HUES48 (cell line): ENCODE results near the gene PRSS2.
A peak's percentile ranks its signal among the peaks of the same experiment; 100 is the strongest.

Experiments
- H3K27ac ChIP-seq: one replicate; pipeline ENCODE4 v1.7.0; 2013; ENCODE audit warnings: low read depth, low read length, inconsistent platforms
- H3K27me3 ChIP-seq: 2 replicates; pipeline ENCODE4 v1.6.1; 2013; ENCODE audit warnings: mild to moderate bottlenecking, low read length; ENCODE audit not compliant: control insufficient read depth, insufficient read depth
- H3K36me3 ChIP-seq: 2 replicates; pipeline ENCODE4 v1.6.1; 2013; ENCODE audit warnings: low read length; ENCODE audit not compliant: control insufficient read depth, insufficient read depth
- H3K4me1 ChIP-seq: 2 replicates; pipeline ENCODE4 v1.6.1; 2013; ENCODE audit warnings: mild to moderate bottlenecking, low read length; ENCODE audit not compliant: control insufficient read depth, insufficient read depth
- H3K4me3 ChIP-seq: 2 replicates; pipeline ENCODE4 v1.5.1; 2013; ENCODE audit warnings: mild to moderate bottlenecking, low read depth, low read length
- H3K9ac ChIP-seq: 2 replicates; pipeline ENCODE4 v1.6.1; 2013; ENCODE audit warnings: mild to moderate bottlenecking, low read depth, low read length, moderate library complexity
- H3K9me3 ChIP-seq: 2 replicates; pipeline ENCODE4 v1.6.1; 2013; ENCODE audit warnings: low read length; ENCODE audit not compliant: control insufficient read depth, insufficient read depth

Gene PRSS2

DNA sequence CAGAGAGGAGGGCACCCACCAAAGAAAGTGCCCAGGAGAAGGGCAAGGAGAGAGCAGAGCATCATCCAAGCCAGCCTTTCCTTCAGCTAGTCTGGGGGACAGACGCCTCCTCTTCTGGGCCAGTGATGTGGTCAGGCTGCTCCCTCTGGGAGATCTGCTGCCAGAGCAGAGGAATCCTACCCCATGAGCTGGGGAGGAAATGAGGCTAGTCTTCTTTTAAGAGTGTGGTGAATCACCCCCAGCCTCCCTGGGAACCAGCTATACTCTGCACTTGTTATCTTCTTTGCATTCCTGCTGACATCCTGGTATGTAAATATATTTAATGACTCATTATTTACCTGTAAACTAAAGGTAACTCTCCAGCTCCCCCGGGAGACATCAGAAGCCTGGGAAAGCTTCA, 42.5 kb downstream of the PRSS2 start:
- Histone ChIP-seq H3K27ac (peak overlapping the region; percentile 95), H3K36me3 (no peaks in the 10 kb centered on the region), H3K27me3 (no peaks in the 10 kb centered on the region), H3K9me3 (no peaks in the 10 kb centered on the region), H3K9ac (no peak overlapping the region), H3K4me1 (peaks cover 32% of the 10 kb centered on the region), H3K4me3 (peak overlapping the region; percentile 14; the same call in 1 of the 2 replicates)

DNA sequence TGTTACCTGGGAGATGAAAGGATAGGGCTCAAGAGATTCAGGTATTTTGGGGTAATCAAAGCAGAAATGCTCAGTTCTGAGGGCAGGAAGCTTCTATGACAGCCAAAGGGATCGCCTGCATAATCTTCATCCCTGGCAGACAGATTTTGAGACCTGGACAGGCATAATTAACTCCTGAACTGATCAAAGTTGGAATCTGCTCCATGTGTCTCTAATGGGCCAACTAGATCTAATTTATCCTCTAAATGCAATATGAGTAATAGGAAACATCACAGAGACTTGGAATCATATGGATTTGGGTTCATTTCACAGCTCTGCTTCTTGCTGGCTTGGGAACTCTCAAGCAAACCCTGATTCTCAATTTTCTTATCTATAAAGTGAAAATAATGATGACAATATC, 42.9 kb downstream of the PRSS2 start:
- Histone ChIP-seq H3K4me3 (no peak overlapping the region), H3K4me1 (peaks cover 32% of the 10 kb centered on the region), H3K36me3 (no peaks in the 10 kb centered on the region), H3K27me3 (no peaks in the 10 kb centered on the region), H3K9me3 (no peaks in the 10 kb centered on the region), H3K9ac (no peak overlapping the region), H3K27ac (peak overlapping the region; percentile 95)

DNA sequence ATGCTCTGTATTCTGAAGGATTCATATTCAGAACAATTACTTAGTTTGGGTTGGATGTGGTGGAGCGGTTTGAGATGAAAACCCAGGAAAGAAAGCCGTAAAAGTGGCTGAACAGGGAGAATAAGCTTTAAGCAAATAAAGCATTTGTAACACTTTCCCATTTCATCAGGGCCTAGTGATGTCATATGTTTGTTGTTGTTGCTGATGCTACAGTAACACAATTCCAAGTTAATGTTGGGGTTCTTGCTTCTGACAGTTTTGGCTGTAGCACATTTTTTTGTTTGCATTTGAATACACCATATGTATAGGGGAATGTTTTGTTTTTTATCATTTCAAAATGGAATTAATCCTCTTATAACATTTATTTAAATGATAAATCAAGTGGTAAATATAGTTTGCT, 43.7 kb downstream of the PRSS2 start:
- Histone ChIP-seq H3K4me3 (no peak overlapping the region), H3K4me1 (peaks cover 32% of the 10 kb centered on the region), H3K9me3 (no peaks in the 10 kb centered on the region), H3K9ac (no peak overlapping the region), H3K27me3 (no peaks in the 10 kb centered on the region), H3K36me3 (no peaks in the 10 kb centered on the region), H3K27ac (peak overlapping the region; percentile 95)

DNA sequence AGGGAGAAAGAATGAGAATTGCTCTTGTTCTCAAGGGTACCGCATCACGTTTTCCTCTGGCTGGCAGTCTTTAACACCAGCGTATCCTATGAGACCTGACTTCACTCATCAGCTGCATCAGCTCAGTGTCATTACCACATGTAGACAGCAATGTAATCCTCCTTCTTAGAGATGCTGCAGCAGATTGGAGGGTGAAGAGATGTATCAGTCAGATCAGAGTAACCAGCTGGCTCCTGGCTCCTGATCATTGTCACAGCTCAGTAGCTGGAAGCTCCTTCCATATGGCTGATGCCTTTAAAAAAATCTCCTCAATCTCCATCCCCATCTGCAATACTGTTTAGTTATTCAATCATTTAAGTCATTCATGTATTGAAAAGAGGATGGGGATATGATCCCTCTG, 44.4 kb downstream of the PRSS2 start:
- Histone ChIP-seq H3K9me3 (no peaks in the 10 kb centered on the region), H3K9ac (no peak overlapping the region), H3K27ac (no peak overlapping the region), H3K36me3 (no peaks in the 10 kb centered on the region), H3K4me1 (peaks cover 32% of the 10 kb centered on the region), H3K4me3 (no peak overlapping the region), H3K27me3 (no peaks in the 10 kb centered on the region)

DNA sequence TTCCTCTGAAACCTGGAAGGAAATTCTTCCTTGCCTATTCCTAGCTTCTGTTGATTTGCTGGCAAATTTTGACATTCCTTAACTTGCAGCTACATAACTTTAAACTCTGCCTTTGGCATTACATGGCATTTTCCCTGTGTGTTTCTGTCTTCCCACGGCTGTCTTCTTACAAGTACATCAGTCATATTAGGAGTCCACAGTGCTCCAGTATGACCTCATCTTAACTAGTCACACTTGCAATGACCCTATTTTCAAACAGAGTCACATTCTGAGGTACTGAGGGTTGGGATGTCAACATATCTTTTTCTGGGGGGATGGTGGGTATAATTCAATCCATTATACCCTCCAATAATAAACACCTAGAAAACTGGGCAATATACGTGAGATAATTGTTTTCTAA, 46.7 kb downstream of the PRSS2 start:
- Histone ChIP-seq H3K27me3 (no peaks in the 10 kb centered on the region), H3K4me1 (peaks cover 25% of the 10 kb centered on the region), H3K27ac (no peak overlapping the region), H3K36me3 (no peaks in the 10 kb centered on the region), H3K4me3 (no peak overlapping the region), H3K9me3 (no peaks in the 10 kb centered on the region), H3K9ac (no peak overlapping the region)

DNA sequence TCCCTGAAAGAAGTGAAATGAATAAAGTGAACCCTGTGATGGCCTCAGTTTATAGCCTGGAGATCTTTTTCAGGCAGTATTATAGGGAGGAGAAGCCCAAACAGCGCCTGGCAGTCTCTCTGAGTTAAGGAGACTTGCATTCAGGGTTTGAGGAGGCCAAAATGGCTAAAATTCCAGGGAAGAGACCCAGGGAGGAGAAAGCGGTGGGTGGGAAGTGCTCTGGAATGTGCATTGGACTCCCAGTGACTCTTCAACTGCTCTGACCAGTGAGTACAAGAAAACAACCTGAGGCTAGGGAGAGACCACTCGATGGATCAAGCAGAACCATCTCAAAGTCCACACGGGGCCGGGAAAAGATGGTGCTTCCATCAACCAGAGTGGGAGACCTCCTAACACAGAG, 48.8 kb downstream of the PRSS2 start:
- no peak overlapping the region for H3K27ac ChIP-seq
- H3K27me3 ChIP-seq: no peaks in the 10 kb centered on the region
- H3K36me3 ChIP-seq: no peaks in the 10 kb centered on the region
- no peaks in the 10 kb centered on the region for H3K9me3 ChIP-seq
- no peak overlapping the region for H3K9ac ChIP-seq
- H3K4me1 ChIP-seq: peaks cover 6% of the 10 kb centered on the region; the same call in 1 of the 2 replicates
- H3K4me3 ChIP-seq: no peak overlapping the region

DNA sequence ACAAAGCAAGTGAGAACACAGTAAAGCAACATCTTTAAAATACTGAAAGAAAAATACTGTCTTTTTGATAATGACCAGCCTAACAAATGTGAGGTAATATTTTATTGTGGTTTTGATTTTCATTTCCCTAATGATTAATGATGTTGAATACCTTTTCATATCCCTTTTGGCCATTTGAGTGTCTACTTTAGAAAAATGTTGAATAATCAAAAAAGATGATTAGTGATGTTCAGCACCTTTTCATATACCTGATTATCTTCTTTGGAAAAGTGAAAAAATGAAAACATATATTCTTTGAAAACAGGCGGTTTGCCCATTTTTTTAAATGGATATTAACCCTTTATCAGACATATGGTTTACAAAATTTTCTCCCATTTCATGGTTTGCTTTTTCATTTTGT, 51.9 kb downstream of the PRSS2 start:
- Histone ChIP-seq H3K9ac (no peak overlapping the region), H3K9me3 (peaks cover 5% of the 10 kb centered on the region; the same call in 1 of the 2 replicates), H3K27ac (no peak overlapping the region), H3K36me3 (no peaks in the 10 kb centered on the region), H3K27me3 (no peaks in the 10 kb centered on the region), H3K4me3 (no peak overlapping the region), H3K4me1 (no peaks in the 10 kb centered on the region)
